Mesendoderm (in vitro differentiated cells): ENCODE measurements around the gene GBF1.

ENCODE experiments used
- DNase-seq: peaks from one replicate; pipeline ENCODE4 v3.0.0; 2013
- H2AK5ac ChIP-seq: 2 replicates; pipeline ENCODE4 v1.6.1; 2013; ENCODE audit warnings: low read length, inconsistent platforms
- H2BK120ac ChIP-seq: 2 replicates; pipeline ENCODE4 v1.6.1; 2013; ENCODE audit warnings: low read depth, mild to moderate bottlenecking, low read length, moderate library complexity, mixed read lengths
- H2BK15ac ChIP-seq: replicated peaks from 2 replicates; pipeline ENCODE4 v1.6.1; 2013; ENCODE audit warnings: low read depth, mild to moderate bottlenecking, moderate library complexity
- H2BK5ac ChIP-seq: 2 replicates; pipeline ENCODE4 v1.6.1; 2013; ENCODE audit warnings: low read length, inconsistent platforms
- H3K18ac ChIP-seq: 2 replicates; pipeline ENCODE4 v1.6.1; 2013; ENCODE audit warnings: mild to moderate bottlenecking, low read length, mixed read lengths
- H3K23ac ChIP-seq: one replicate; pipeline ENCODE4 v1.6.1; 2013; ENCODE audit warnings: low read length
- H3K27ac ChIP-seq: 2 replicates; pipeline ENCODE4 v1.5.1; 2013; ENCODE audit warnings: low read depth, mild to moderate bottlenecking, inconsistent platforms, low read length, moderate library complexity
- H3K27me3 ChIP-seq: 2 replicates; pipeline ENCODE4 v1.6.1; 2013; ENCODE audit warnings: low read length, control low read depth, mild to moderate bottlenecking, inconsistent platforms; ENCODE audit not compliant: insufficient read depth, poor library complexity
- H3K36me3 ChIP-seq: 2 replicates; pipeline ENCODE4 v1.6.1; 2013; ENCODE audit warnings: low read length, inconsistent platforms; ENCODE audit not compliant: control insufficient read depth, insufficient read depth
- H3K4ac ChIP-seq: one replicate; pipeline ENCODE4 v1.6.1; 2013; ENCODE audit warnings: low read depth, mild to moderate bottlenecking, low read length, moderate library complexity
- H3K4me1 ChIP-seq: 2 replicates; pipeline ENCODE4 v1.6.1; 2013; ENCODE audit warnings: low read depth, low read length, inconsistent platforms; ENCODE audit not compliant: control insufficient read depth
- H3K4me2 ChIP-seq: 2 replicates; pipeline ENCODE4 v1.6.1; 2013; ENCODE audit warnings: low read length
- H3K4me3 ChIP-seq: 2 replicates; pipeline ENCODE4 v1.5.1; 2013; ENCODE audit warnings: mild to moderate bottlenecking, low read length
- H3K56ac ChIP-seq: one replicate; pipeline ENCODE4 v1.6.1; 2013; ENCODE audit warnings: low read length
- H3K79me1 ChIP-seq: 2 replicates; pipeline ENCODE4 v1.6.1; 2013; ENCODE audit warnings: low read length, inconsistent platforms
- H3K79me2 ChIP-seq: 2 replicates; pipeline ENCODE4 v1.6.1; 2013; ENCODE audit warnings: mild to moderate bottlenecking, low read length; ENCODE audit not compliant: control insufficient read depth, insufficient read depth
- H3K9ac ChIP-seq: 2 replicates; pipeline ENCODE4 v1.6.1; 2013; ENCODE audit warnings: low read length, inconsistent platforms
- H4K5ac ChIP-seq: one replicate; pipeline ENCODE4 v1.6.1; 2013; ENCODE audit warnings: low read length
- H4K8ac ChIP-seq: one replicate; pipeline ENCODE4 v1.6.1; 2013; ENCODE audit warnings: low read depth, mild to moderate bottlenecking, control low read depth, low read length, moderate library complexity
- WGBS: extraction: QIAGEN DNeasy Blood & Tissue Kit; methylation state at CpG from one replicate; pipeline ENCODE4 v1.1.7; 2013; ENCODE audit warnings: low lambda C conversion rate, missing lambda C conversion rate; ENCODE audit not compliant: insufficient coverage; ENCODE audit errors: extremely low coverage; 5-methylcytosine and 5-hydroxymethylcytosine counted together

Gene GBF1

GRCh38 chr10:102402512-102402896, 157.2 kb downstream of the GBF1 start:
- Histone ChIP-seq H3K56ac (no peak overlapping the region), H3K36me3 (no peaks in the 10 kb centered on the region), H2BK15ac (no peak overlapping the region), H3K4me2 (no peak overlapping the region), H4K8ac (no peak overlapping the region), H2BK120ac (no peak overlapping the region), H3K79me2 (no peaks in the 10 kb centered on the region), H3K4me1 (peaks cover 2% of the 10 kb centered on the region), H3K23ac (no peak overlapping the region), H3K4ac (no peak overlapping the region), H3K18ac (no peak overlapping the region), H3K4me3 (no peak overlapping the region), H4K5ac (no peak overlapping the region), H3K9ac (no peak overlapping the region), H2BK5ac (no peak overlapping the region), H3K79me1 (no peaks in the 10 kb centered on the region), H3K27me3 (peaks cover 3% of the 10 kb centered on the region), H3K27ac (no peak overlapping the region), H2AK5ac (no peak overlapping the region)
- WGBS, result no CpG with 5 or more reads among the region's 5 CpGs
- DNase-seq, result no peak

GRCh38 chr10:102403115-102403514, 157.8 kb downstream of the GBF1 start:
- Histone ChIP-seq H2BK5ac (no peak overlapping the region), H3K56ac (no peak overlapping the region), H3K4me2 (no peak overlapping the region), H3K79me2 (no peaks in the 10 kb centered on the region), H2BK120ac (no peak overlapping the region), H3K27ac (no peak overlapping the region), H2BK15ac (no peak overlapping the region), H3K4me3 (no peak overlapping the region), H3K18ac (no peak overlapping the region), H3K4me1 (peaks cover 2% of the 10 kb centered on the region), H3K79me1 (no peaks in the 10 kb centered on the region), H3K9ac (no peak overlapping the region), H3K27me3 (peaks cover 6% of the 10 kb centered on the region), H4K8ac (no peak overlapping the region), H4K5ac (no peak overlapping the region), H3K36me3 (no peaks in the 10 kb centered on the region), H2AK5ac (no peak overlapping the region), H3K23ac (no peak overlapping the region), H3K4ac (no peak overlapping the region)
- DNase-seq, result no peak
- WGBS, result no CpG with 5 or more reads among the region's 13 CpGs

GRCh38 chr10:102404361-102405107, 159.2 kb downstream of the GBF1 start:
- Histone ChIP-seq H4K8ac (no peak overlapping the region), H4K5ac (no peak overlapping the region), H3K27ac (no peak overlapping the region), H3K79me1 (no peaks in the 10 kb centered on the region), H2BK120ac (no peak overlapping the region), H3K56ac (no peak overlapping the region), H3K9ac (no peak overlapping the region), H3K27me3 (peaks cover 17% of the 10 kb centered on the region), H3K23ac (no peak overlapping the region), H2BK5ac (no peak overlapping the region), H3K4me2 (no peak overlapping the region), H2AK5ac (no peak overlapping the region), H3K4me3 (no peak overlapping the region), H3K79me2 (no peaks in the 10 kb centered on the region), H3K4ac (no peak overlapping the region), H3K4me1 (peaks cover 2% of the 10 kb centered on the region), H3K18ac (no peak overlapping the region), H2BK15ac (no peak overlapping the region), H3K36me3 (no peaks in the 10 kb centered on the region)
- no peak for DNase-seq
- no CpG with 5 or more reads among the region's 17 CpGs for WGBS

GRCh38 chr10:102405108-102405571, 159.8 kb downstream of the GBF1 start:
- WGBS, result no CpG with 5 or more reads among the region's 19 CpGs
- Histone ChIP-seq H2AK5ac (no peak overlapping the region), H3K9ac (no peak overlapping the region), H4K5ac (no peak overlapping the region), H3K79me1 (no peaks in the 10 kb centered on the region), H3K18ac (no peak overlapping the region), H2BK5ac (no peak overlapping the region), H3K79me2 (no peaks in the 10 kb centered on the region), H3K27me3 (peaks cover 23% of the 10 kb centered on the region), H3K4me1 (no peaks in the 10 kb centered on the region), H3K23ac (no peak overlapping the region), H2BK15ac (no peak overlapping the region), H3K56ac (no peak overlapping the region), H3K36me3 (no peaks in the 10 kb centered on the region), H4K8ac (no peak overlapping the region), H3K4ac (no peak overlapping the region), H3K4me3 (no peak overlapping the region), H3K4me2 (no peak overlapping the region), H3K27ac (no peak overlapping the region), H2BK120ac (no peak overlapping the region)
- no peak for DNase-seq

- no peak overlapping the region for H2BK5ac ChIP-seq
- no peak overlapping the region for H3K4ac ChIP-seq
- H3K36me3 ChIP-seq, result no peaks in the 10 kb centered on the region
- no peak overlapping the region for H3K4me2 ChIP-seq
- no peak overlapping the region for H3K18ac ChIP-seq
- H2BK15ac ChIP-seq, result no peak overlapping the region
- H4K5ac ChIP-seq, result no peak overlapping the region
- H3K9ac ChIP-seq, result no peak overlapping the region
- no peak overlapping the region for H2BK120ac ChIP-seq
- H3K23ac ChIP-seq, result no peak overlapping the region
- WGBS, result no CpG with 5 or more reads among the region's 6 CpGs
- H3K56ac ChIP-seq, result no peak overlapping the region
- H2AK5ac ChIP-seq, result no peak overlapping the region
- peaks cover 25% of the 10 kb centered on the region for H3K27me3 ChIP-seq
- no peaks in the 10 kb centered on the region for H3K4me1 ChIP-seq
- no peak overlapping the region for H3K4me3 ChIP-seq
- H3K79me2 ChIP-seq, result no peaks in the 10 kb centered on the region
- H4K8ac ChIP-seq, result no peak overlapping the region
- no peak overlapping the region for H3K27ac ChIP-seq
- no peaks in the 10 kb centered on the region for H3K79me1 ChIP-seq
- DNase-seq, result no peak
These were observed 160.3 kb downstream of the GBF1 start for GRCh38 chr10:102405632-102406031.

- H3K4me3 ChIP-seq, result no peak overlapping the region
- H3K56ac ChIP-seq, result no peak overlapping the region
- H2BK5ac ChIP-seq, result no peak overlapping the region
- H2BK15ac ChIP-seq, result no peak overlapping the region
- no peak overlapping the region for H3K4ac ChIP-seq
- H3K4me1 ChIP-seq, result no peaks in the 10 kb centered on the region
- no peak overlapping the region for H3K27ac ChIP-seq
- H3K79me1 ChIP-seq, result no peaks in the 10 kb centered on the region
- no peak overlapping the region for H3K9ac ChIP-seq
- H3K27me3 ChIP-seq, result peaks cover 32% of the 10 kb centered on the region
- H3K18ac ChIP-seq, result no peak overlapping the region
- no peak overlapping the region for H3K4me2 ChIP-seq
- H4K5ac ChIP-seq, result no peak overlapping the region
- no peak overlapping the region for H3K23ac ChIP-seq
- DNase-seq, result no peak
- no peaks in the 10 kb centered on the region for H3K36me3 ChIP-seq
- no peak overlapping the region for H2AK5ac ChIP-seq
- no peak overlapping the region for H2BK120ac ChIP-seq
- H4K8ac ChIP-seq, result no peak overlapping the region
- H3K79me2 ChIP-seq, result no peaks in the 10 kb centered on the region
- WGBS, result no CpG with 5 or more reads among the region's 2 CpGs
These were observed 161.5 kb downstream of the GBF1 start for GRCh38 chr10:102406815-102407214.
